Measurements from ENCODE around the gene SPARC.

SPARC gene

GRCh38 chr5:151708126-151708525 lies 21.4 kb upstream of the SPARC start:
- intact Hi-C loops (cut with DNase I; ENCODE audit: low total_unique reads): no loop called here
- Histone ChIP-seq H3K9me3 (no peaks in the 10 kb centered on the region), H3K4me1 (peaks cover 0 to 4% (median 0%) of the 10 kb centered on the region in 4 donors), H3K27ac (no peak overlapping the region), H3K27me3 (no peaks in the 10 kb centered on the region), H3K36me3 (no peaks in the 10 kb centered on the region), H3K4me3 (no peak overlapping the region)
- TF ChIP-seq CTCF (IDR thresholded peaks at IDR 0.05): no peak
- no peak for DNase-seq

DNA sequence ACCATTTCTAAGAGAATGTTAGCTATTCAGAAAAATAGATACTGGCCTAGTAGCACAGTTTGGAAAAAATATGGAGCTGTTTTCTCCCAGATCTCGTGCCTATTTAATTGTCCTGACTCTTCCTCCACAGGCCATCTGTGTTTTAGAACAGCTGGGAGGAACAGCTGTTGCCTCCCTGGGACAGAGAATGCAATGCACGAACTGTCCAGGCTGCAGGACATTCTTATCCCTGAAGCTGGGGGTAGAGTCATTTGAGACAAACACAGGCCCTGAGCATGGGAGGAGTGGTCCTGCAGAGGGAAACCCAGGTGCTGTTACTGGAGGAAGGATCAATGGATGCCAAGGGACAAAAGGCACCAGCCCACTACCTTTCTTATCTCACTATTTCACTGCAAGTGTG lies 20.9 kb upstream of the SPARC start:
- intact Hi-C loops (cut with DNase I; ENCODE audit: low total_unique reads): no loop called here
- H3K4me3 ChIP-seq: no peak overlapping the region
- no peak overlapping the region for H3K27ac ChIP-seq
- no peaks in the 10 kb centered on the region for H3K9me3 ChIP-seq
- DNase-seq: no peak
- TF ChIP-seq CTCF (IDR thresholded peaks at IDR 0.05): no peak
- H3K36me3 ChIP-seq: no peaks in the 10 kb centered on the region
- peaks cover 0 to 5% (median under 1%) of the 10 kb centered on the region in 4 donors for H3K4me1 ChIP-seq
- no peaks in the 10 kb centered on the region for H3K27me3 ChIP-seq

- no peaks in the 10 kb centered on the region for H3K36me3 ChIP-seq
- H3K4me3 ChIP-seq: no peak overlapping the region
- no peaks in the 10 kb centered on the region for H3K9me3 ChIP-seq
- DNase-seq: no peak
- no peak for TF ChIP-seq CTCF (IDR thresholded peaks at IDR 0.05)
- no peaks in the 10 kb centered on the region for H3K27me3 ChIP-seq
- H3K27ac ChIP-seq: no peak overlapping the region
- intact Hi-C loops (cut with DNase I; ENCODE audit: low total_unique reads): no loop called here
- H3K4me1 ChIP-seq: peaks cover 0 to 10% (median 4%) of the 10 kb centered on the region in 4 donors
Measured at GRCh38 chr5:151706906-151707305, 20.2 kb upstream of the SPARC start.

DNA sequence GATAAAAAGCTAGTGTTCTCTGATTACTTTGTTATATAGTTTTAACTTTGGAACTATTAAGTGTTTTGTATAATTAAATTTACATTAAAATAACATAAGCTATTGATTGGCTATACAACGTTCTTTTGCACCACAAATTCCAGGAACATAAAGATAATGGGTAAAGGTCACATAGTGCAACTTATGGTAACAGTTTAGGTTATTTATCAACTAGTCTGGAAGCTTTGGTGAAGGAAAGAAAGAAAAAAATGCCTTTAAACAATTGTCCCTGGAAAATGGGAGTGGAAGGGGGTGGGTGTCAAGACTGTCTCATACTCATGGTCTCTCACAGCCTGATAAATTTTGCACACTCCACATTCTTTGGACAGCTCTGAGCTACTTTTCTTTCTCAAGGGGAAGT lies 17.1 kb upstream of the SPARC start:
- no peaks in the 10 kb centered on the region for H3K36me3 ChIP-seq
- H3K9me3 ChIP-seq: no peaks in the 10 kb centered on the region
- no peak for DNase-seq
- TF ChIP-seq CTCF (IDR thresholded peaks at IDR 0.05): no peak
- no peaks in the 10 kb centered on the region for H3K27me3 ChIP-seq
- no peak overlapping the region for H3K4me3 ChIP-seq
- H3K27ac ChIP-seq: no peak overlapping the region
- intact Hi-C loops (cut with DNase I; ENCODE audit: low total_unique reads): no loop called here
- peaks cover under 1 to 27% (median 16%) of the 10 kb centered on the region in 4 donors for H3K4me1 ChIP-seq

- TF ChIP-seq CTCF (IDR thresholded peaks at IDR 0.05): no peak
- Histone ChIP-seq H3K36me3 (no peaks in the 10 kb centered on the region), H3K4me3 (no peak overlapping the region), H3K27me3 (no peaks in the 10 kb centered on the region), H3K9me3 (no peaks in the 10 kb centered on the region), H3K27ac (peak overlapping the region; percentile 49 to 73), H3K4me1 (peaks cover 4 to 31% (median 21%) of the 10 kb centered on the region in 4 donors)
- no peak for DNase-seq
- intact Hi-C loops (cut with DNase I; ENCODE audit: low total_unique reads): no loop called here
Measured at GRCh38 chr5:151703227-151703626, 16.5 kb upstream of the SPARC start.

GRCh38 chr5:151700820-151701219 lies 14.1 kb upstream of the SPARC start:
- H3K27ac ChIP-seq: peak overlapping the region in 1 of 2 donors; percentile 84
- TF ChIP-seq CTCF (IDR thresholded peaks at IDR 0.05): no peak
- intact Hi-C loops (cut with DNase I; ENCODE audit: low total_unique reads): no loop called here
- no peak overlapping the region for H3K4me3 ChIP-seq
- no peaks in the 10 kb centered on the region for H3K27me3 ChIP-seq
- no peaks in the 10 kb centered on the region for H3K9me3 ChIP-seq
- H3K36me3 ChIP-seq: no peaks in the 10 kb centered on the region
- H3K4me1 ChIP-seq: peaks cover 4 to 52% (median 28%) of the 10 kb centered on the region in 4 donors
- DNase-seq: no peak

All from tibial artery (tissue), 4 donors.